Left renal pelvis (tissue), 4 donors: ENCODE data around the gene ERCC3. TPM values are rescaled to one million over a fixed set of nuclear protein-coding genes. Genes with fewer than 3 reads are reported as not detected.
"Not testable (repeated sequence)": the region's sequence is repeated elsewhere in the genome, so short reads cannot be mapped to it uniquely, and the experiment has no call there.

Source experiments
- DNase-seq, 4 donors: peaks; one replicate each; pipeline ENCODE4 v3.0.0-alpha.2; 2013; ENCODE audit warnings: low read depth in 4 of 4, low spot score in 3 of 4
- polyA plus RNA-seq, 4 donors: library from polyadenylated mRNA; unstranded; fragments of 120-200 nt; gene quantifications; one replicate each; pipeline ENCODE4 v1.2.1, GENCODE V29; 2013; ENCODE audit not compliant: insufficient read length in 4 of 4

ERCC3 gene
- polyA plus RNA-seq, 4 donors: 58.6 to 73.2 (median 62.2) TPM

DNA sequence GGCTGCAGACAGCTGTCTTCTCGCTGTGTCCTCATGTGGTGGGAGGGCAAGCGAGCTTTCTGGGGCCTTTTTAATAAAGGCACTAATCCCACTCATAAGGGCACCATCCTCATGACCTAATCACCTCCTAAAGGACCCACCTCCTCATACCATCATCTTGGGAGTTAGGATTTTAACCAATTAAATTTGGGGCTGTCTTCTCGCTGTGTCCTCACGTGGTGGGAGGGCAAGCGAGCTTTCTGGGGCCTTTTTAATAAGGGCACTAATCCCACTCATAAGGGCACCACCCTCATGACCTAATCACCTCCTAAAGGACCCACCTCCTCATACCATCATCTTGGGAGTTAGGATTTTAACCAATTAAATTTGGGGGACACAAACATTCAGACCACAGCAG is 66.7 kb downstream of the ERCC3 start:
- not testable (repeated sequence) for DNase-seq

DNA sequence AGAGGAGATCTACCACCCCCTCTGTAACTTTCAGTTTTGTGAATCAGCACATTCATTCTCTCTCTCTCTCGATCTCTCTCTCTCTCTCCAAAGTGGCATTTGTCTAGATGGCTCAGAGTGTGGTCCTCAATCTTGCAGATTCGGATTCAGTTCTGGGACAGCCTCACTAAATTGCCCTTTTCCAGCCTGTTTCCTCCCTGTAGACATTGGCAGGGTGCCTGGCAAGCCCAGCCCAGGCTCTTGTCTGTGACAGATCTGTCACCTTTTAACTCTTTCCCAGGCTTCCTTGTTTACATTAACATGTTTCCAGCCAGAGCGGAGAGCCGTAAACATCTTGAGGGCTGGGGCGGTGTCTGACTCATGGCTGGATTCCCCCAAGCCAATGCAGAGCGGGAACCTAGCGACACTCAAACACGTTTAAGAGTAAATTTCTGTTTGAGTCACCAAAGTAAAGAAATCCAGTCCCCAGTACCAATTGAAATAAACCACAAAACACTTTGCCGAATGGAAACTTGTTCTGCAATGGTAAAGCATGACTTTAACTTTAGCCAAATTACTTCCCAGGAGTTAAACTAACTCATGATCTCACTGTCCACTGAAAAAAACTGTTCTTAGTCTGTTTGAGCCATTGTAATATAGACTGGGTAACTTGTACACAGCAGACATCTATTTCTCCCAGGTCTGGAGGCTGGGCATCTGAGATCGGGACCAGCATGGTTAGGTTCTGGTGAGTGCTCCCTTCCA is 67.3 kb downstream of the ERCC3 start:
- peak in 1 of 4 donors; percentile 20 for DNase-seq

DNA sequence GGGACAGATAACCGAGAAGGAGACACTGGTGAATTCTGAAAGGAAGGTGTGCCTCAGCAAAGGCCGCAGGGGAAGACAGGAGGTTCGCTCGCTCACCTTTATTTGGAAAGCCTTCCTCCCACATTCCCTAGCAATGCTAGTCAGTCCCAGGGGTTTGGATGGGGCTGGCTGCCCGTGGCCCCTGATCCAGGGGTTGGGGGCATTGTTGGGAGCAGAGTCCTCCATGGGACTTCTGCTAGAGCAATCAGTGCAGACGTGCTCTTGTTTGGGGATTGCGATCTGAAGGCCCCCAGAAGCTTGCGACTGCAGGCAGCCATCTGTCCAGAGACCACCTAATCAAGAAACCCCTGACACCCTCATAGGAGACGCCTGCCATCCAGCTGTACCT is 67.8 kb downstream of the ERCC3 start:
- DNase-seq: no peak

DNA sequence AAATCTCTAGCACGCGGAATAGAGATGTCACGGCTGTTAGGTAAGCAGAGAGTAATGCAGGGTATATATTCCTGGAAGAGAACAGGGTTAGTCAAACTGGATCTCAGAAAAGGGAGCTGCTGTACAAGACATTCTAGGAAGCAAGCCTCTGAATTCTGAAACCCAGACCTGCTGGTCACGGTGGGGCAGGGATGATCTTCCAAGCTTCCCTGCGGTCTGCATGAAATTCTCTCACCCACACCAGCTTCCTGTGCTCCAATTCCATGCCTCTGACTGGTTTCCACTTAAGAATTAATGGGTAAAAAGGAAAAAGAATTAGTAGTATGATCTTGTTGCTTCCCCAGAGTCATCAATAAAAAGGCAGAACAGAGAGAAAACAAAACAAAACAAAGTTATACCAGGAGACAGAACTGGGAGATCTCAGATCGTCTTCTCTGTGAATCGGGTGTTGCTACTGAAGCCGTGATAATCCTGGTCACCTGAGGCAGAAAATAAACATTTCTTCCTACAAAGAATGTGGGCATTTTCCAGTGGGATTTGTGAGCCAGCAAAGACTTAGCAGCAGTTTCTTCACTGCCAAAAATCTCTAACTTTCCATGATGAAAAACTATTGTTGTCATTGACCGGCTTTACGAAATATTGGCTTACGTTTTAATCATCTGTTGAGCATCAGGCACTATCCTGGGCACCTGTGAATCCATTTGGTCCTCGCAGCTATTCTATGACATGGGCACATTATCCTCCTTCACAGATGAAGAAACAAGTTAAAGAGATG is 68.6 kb downstream of the ERCC3 start:
- DNase-seq: no peak

DNA sequence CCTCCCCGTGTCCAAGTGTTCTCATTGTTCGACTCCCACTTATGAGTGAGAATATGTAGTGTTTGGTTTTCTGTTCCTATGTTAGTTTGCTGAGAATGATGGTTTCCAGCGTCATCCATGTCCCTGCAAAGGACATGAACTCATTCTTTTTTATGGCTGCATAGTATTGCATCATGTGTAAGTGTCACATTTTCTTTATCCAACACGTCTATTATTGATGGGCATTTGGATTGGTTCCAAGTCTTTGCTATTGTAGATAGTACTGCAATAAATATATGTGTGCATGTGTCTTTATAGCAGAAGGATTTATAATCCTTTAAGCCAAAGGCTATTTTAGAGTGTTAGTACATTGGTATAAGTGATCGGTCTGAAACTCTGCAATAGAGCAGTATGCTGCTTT is 69.8 kb downstream of the ERCC3 start:
- not testable (repeated sequence) for DNase-seq

DNA sequence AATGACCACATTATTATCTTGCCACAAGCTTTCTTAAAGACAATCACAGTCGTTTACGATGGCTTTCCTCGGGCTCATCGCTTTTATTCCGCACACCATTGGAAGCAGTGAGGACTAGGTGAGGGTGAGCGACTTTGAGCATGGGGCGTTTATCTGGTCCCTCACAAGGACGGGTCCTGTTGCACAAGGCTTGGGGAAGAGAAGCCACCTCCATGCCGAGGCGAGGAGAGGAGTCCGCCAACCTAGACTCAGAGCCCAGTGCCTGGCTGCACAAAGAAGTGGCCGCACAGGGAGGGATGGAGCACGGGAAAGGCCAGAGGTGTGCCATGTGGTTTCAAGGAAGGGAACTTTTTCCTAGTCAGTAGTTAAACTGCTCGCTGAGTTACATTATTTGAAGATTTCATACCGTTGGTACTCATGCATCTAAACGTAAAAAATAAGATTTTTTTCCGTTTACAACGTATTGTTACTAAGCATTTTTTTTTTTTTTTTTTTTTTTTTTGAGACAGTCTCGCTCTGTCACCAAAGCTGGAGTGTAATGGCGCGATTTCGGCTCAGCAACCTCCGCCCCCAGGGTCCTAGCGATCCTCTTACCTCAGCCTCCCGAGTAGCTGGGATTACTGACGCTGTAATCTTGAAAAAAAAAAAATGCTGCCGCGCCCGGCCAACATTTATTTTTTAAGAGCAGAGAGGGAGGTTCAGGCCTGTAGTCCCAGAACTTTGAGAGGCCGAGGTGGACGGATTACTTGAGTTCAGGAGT is 73.0 kb downstream of the ERCC3 start:
- DNase-seq: peak in 2 of 4 donors; percentile 39 to 41

DNA sequence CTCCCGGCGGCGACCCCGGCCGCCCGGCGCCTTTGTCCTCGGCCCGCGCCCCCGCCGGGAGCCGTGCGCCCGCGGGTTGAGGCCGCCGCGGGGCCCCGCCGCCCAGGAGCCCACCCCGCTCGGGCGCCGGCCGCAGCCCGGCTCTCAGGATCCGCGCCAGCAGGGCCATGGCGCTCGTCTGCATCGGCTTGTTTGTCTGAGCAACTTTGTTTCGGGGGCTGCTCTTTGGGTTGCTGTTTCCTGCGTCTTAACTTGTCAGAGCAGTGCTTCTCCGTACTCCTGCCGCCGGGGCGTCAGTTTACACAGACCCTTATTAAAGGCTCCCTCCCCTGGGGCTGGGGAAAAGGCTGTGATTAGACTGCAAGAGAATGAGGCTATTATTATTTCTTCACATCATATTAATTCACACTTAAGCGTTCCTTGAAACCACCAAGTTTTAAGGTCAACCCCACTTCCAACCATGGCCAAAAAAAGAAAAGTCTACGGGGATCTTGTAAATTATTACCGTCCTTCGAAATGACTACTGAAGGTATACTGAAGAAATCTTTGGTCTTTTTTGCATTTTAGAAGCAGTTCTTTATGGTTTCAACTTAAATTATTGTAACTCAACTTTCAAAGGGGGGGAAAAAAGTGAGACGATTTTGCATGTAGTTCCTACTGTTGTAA is 73.7 kb downstream of the ERCC3 start, which contains the start of gene CYP27C1:
CYP27C1 (minus strand) TSS at position 198 of the 666 bp plus-strand sequence; CDS start at position 169, 29 bp downstream.
- DNase-seq: peak in 3 of 4 donors; percentile 42 to 45 (median 44)

DNA sequence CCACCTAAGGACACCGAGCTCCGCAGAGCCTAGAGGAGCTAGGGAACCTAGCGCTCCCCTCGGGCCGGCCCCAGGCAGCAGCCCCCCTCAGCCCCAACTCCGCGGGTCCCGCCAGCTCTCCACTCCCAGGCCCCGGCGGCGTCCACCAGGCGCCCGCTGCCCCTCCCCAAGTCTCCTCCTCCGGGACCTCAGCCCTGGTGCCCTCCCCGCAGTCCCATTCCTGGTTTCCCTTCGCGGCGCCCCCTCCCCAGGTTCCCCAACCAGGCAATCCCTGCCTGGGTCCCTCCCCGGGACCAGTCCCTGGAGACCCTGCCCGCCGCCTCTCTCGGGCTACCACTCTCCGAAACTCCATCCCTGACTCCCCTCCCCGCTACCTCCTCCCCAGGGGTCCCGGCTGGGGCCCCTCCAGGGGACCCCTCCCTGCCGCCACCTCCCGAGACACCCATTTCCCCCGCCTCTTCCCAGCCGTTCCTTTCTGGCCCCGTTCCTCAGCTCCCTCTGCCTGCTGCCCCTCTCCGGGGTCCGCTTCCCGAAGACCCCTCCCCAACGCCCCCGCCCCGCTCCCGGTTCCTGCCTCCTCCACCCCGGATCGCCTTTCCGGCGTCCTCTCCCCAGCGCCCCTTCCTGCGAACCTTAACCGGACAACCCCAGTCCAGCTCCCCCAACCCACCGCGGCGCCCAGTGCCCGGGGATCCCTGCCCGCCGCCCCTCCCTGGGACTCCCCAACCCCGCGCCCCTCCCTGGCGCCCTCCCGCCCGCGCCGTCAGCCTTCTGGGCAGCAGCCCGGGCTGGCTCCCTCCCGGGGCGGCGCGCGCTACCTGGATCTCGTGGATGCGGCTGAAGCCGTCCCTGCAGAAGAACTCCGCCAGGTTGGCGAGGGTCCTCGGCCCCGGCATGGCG is 74.5 kb downstream of the ERCC3 start:
- peak in 3 of 4 donors; percentile 34 to 45 (median 35) for DNase-seq

DNA sequence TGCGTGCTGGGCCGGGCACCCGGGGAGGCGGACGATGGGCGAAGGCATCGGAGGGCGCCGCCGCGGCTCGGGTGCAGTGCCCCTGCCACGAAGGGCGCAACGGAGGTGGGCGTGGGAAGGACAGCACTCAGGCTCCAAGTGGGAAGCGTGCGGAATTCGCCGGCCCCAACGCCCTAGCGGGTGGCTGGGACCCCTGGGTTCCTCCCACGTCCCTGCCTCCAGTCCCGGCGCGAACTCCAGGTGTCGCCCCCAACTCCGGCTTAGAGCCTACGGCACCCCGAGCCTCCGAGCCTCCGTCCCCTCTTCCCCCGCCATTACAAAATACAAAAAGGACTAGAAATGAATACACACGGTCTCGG is 75.2 kb downstream of the ERCC3 start:
- DNase-seq: peak in 1 of 4 donors; percentile 12

DNA sequence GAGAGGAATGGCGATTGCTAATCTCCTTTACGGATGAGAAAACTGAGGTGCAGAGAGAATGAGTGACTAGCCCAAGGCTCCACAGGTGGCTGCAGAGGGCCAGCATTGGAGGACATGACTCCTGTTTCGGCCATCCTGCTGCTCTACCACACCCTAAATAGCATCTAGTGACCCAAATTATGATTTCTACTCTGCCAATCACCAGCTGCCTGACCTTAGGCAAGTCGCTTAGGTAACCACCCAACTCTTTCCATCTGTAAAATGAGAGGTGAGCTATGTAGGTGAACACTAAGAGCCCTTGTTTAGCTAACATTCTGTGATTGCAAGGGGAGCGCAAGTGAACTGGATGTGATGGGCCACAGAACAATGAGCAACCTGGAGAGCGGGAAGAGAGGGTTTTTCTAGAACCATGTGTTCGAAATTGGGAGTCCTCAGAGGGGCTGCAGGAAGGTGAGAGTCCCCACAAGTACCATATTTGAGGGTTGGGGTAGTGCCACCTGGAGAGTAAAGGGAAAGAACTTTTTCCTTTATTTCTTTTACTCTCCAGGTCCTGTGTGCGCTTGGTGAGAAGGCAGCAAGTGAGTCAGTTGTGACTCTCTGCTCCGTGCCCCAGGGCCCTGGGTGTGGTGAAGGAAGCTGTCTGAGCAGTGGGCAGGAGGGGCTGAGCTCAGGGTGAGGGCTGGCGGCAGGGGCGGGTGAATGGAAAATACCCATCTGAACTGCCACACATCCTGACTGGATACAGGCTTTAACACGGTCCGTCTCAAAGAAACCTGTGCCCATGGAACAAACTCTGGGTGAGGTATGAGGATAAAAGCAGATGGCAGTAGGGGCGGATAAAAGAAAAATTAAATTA is 76.2 kb downstream of the ERCC3 start:
- no peak for DNase-seq

DNA sequence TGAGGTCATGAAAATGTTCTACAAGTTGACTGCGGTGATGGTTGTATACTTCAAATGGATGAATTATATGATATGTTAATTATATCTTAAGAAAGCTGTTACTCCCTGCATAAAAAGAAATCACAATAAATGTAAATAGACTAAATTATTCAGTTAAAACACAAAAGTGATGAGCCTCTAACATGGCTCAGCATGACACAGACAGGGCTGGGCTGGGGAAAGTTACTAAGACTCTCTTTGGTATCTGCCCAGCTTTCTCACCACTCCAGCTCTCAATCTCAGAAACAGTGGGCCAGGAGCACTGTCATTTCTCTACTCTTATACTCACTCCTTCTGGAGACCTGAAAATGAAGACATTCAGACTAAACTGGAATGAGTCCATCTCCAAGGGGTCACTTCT is 77.4 kb downstream of the ERCC3 start:
- DNase-seq: no peak

DNA sequence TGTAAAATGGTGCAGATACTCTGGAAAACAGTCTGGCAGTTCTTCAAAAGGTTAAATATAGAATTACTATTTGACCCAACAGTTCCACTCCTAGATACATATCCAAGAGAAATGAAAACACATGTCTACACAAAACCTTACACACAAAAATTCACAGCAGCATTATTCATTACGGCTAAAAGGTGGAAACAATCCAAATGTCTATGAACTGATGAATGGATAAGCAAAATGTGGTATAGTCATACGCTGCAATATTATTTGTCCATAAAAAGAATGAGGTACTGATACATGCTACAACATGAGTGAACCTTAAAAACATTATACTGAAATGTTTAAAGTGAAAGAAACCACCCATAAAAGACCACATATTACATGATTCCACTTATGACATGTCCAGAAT is 77.8 kb downstream of the ERCC3 start:
- DNase-seq: no peak

DNA sequence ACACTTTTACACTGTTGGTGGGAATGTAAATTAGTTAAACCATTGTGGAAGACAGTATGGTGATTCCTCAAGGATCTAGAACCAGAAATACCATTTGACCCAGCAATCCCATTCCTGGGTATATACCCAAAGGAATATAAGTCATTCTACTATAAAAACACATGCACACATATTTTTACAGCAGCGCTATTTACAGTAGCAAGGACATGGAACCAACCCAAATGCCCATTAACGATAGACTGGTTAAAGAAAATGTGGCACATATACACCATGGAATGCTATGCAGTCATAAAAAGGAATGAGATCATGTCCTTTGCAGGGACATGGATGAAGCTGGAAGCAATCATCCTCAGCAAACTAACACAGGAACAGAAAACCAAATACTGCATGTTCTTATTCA is 79.7 kb downstream of the ERCC3 start:
- not testable (repeated sequence) for DNase-seq

DNA sequence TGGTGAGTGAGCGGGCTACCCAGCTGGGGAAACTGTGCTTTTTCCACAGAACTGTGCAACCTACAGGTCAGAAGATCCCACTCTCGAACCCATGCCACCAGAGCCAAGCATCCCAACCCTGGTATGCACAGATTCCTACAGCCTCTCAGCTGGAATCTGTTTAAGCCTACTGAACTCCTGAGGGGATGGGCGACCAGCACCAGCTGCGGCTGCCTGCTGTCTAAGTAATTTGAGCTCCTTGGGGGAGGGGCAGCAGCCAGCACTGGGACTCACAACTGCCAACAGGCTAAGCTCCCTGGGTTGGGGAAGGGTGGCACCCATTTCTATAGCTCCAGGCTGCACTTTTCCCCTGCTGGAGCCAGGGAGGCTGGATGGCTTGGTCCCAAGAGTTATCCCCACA is 85.6 kb downstream of the ERCC3 start:
- no peak for DNase-seq

Other genes with a start within 250 kb of the ERCC3 start
- gene BIN1, start 187.0 kb downstream of the ERCC3 start, polyA plus RNA-seq: 100 to 1,000 TPM in 2 of 4 donors, 10 to 100 TPM in 2; 77.2 to 128 (median 93.0) TPM
- 10 to 100 TPM in 2 of 4 donors, 1 to 10 TPM in 2; 7.0 to 12.8 (median 9.5) TPM for gene CYP27C1, start 73.8 kb downstream of the ERCC3 start, polyA plus RNA-seq
- 10 to 100 TPM; 20.7 to 30.6 (median 25.8) TPM for gene MAP3K2, start 93.8 kb upstream of the ERCC3 start, polyA plus RNA-seq
- gene PROC, start 124.3 kb upstream of the ERCC3 start, polyA plus RNA-seq: 1 to 10 TPM in 2 of 4 donors, under 1 TPM in 2; 0.50 to 5.8 (median 1.7) TPM
- gene IWS1, start 232.3 kb upstream of the ERCC3 start, polyA plus RNA-seq: 10 to 100 TPM; 47.3 to 78.0 (median 71.1) TPM
- 10 to 100 TPM in 3 of 4 donors, under 1 TPM in 1; 0.59 to 24.5 (median 16.8) TPM for gene MYO7B, start 241.5 kb upstream of the ERCC3 start, polyA plus RNA-seq